ENCODE measurements around the gene GPR61. TPM values are rescaled to one million over a fixed set of nuclear protein-coding genes. Genes with fewer than 3 reads are reported as not detected.

Gene GPR61
- total RNA-seq, 1 donor from 2014 or later: 0.08 TPM

- Histone ChIP-seq H3K36me3 (no peaks in the 10 kb centered on the region), H3K4me3 (no peak overlapping the region), H3K27ac (replicated peaks) (peak overlapping the region; percentile 87), H3K4me1 (peaks cover 59% of the 10 kb centered on the region), H3K27me3 (ENCODE audit: low read depth) (no peaks in the 10 kb centered on the region), H3K9me3 (replicated peaks) (no peaks in the 10 kb centered on the region)
- no peak for TF ChIP-seq CTCF (IDR thresholded peaks at IDR 0.05; ENCODE audit: borderline replicate concordance)
- no peak for DNase-seq
- intact Hi-C loops (cut with micrococcal nuclease): no loop called here
Measured at GRCh38 chr1:109534307-109534858, 5.3 kb upstream of the GPR61 start.

GRCh38 chr1:109535481-109535880 lies 4.2 kb upstream of the GPR61 start:
- Histone ChIP-seq H3K4me1 (peaks cover 51% of the 10 kb centered on the region), H3K4me3 (no peak overlapping the region), H3K27ac (replicated peaks) (peak overlapping the region; percentile 87), H3K27me3 (ENCODE audit: low read depth) (no peaks in the 10 kb centered on the region), H3K9me3 (replicated peaks) (no peaks in the 10 kb centered on the region), H3K36me3 (no peaks in the 10 kb centered on the region)
- no peak for DNase-seq
- no peak for TF ChIP-seq CTCF (IDR thresholded peaks at IDR 0.05; ENCODE audit: borderline replicate concordance)
- intact Hi-C loops (cut with micrococcal nuclease): no loop called here

- H3K36me3 ChIP-seq: no peaks in the 10 kb centered on the region
- intact Hi-C loops (cut with micrococcal nuclease): loop anchor here (2.0 kb wide), 1 partner anchor 41 kb away; the partner anchor contains the start of gene CYB561D1
- H3K27me3 ChIP-seq (ENCODE audit: low read depth): no peaks in the 10 kb centered on the region
- DNase-seq: peak; percentile 53
- peaks cover 45% of the 10 kb centered on the region for H3K4me1 ChIP-seq
- TF ChIP-seq CTCF (IDR thresholded peaks at IDR 0.05; ENCODE audit: borderline replicate concordance): no peak
- H3K27ac ChIP-seq (replicated peaks): peak overlapping the region; percentile 87
- H3K4me3 ChIP-seq: peak overlapping the region; percentile 36
- no peaks in the 10 kb centered on the region for H3K9me3 ChIP-seq (replicated peaks)
Measured at GRCh38 chr1:109535971-109536491, 3.6 kb upstream of the GPR61 start.

GRCh38 chr1:109537450-109538178 lies 2.1 kb upstream of the GPR61 start:
- Histone ChIP-seq H3K9me3 (replicated peaks) (no peaks in the 10 kb centered on the region), H3K4me3 (no peak overlapping the region), H3K4me1 (peaks cover 30% of the 10 kb centered on the region), H3K27me3 (ENCODE audit: low read depth) (no peaks in the 10 kb centered on the region), H3K27ac (replicated peaks) (peak overlapping the region; percentile 87), H3K36me3 (no peaks in the 10 kb centered on the region)
- no peak for DNase-seq
- no peak for TF ChIP-seq CTCF (IDR thresholded peaks at IDR 0.05; ENCODE audit: borderline replicate concordance)
- intact Hi-C loops (cut with micrococcal nuclease): loop anchor here (2.0 kb wide), 1 partner anchor 43 kb away; the partner anchor contains the start of gene CYB561D1

GRCh38 chr1:109538827-109539555 lies 681 bp upstream of the GPR61 start:
- H3K27me3 ChIP-seq (ENCODE audit: low read depth): no peaks in the 10 kb centered on the region
- no peak for TF ChIP-seq CTCF (IDR thresholded peaks at IDR 0.05; ENCODE audit: borderline replicate concordance)
- H3K36me3 ChIP-seq: no peaks in the 10 kb centered on the region
- no peaks in the 10 kb centered on the region for H3K9me3 ChIP-seq (replicated peaks)
- no peak for DNase-seq
- H3K27ac ChIP-seq (replicated peaks): no peak overlapping the region
- intact Hi-C loops (cut with micrococcal nuclease): no loop called here
- H3K4me3 ChIP-seq: no peak overlapping the region
- peaks cover 24% of the 10 kb centered on the region for H3K4me1 ChIP-seq
